ENCODE measurements around the gene MAML2. TPM values are rescaled to one million over a fixed set of nuclear protein-coding genes. Genes with fewer than 3 reads are reported as not detected.

The MAML2 gene
- total and polyA plus RNA-seq, 9 of the 15 experiments (the other 6 are each of a cell fraction or from before 2014, with no cell fraction given): 0.79 to 6.8 (median 4.8) TPM

DNA sequence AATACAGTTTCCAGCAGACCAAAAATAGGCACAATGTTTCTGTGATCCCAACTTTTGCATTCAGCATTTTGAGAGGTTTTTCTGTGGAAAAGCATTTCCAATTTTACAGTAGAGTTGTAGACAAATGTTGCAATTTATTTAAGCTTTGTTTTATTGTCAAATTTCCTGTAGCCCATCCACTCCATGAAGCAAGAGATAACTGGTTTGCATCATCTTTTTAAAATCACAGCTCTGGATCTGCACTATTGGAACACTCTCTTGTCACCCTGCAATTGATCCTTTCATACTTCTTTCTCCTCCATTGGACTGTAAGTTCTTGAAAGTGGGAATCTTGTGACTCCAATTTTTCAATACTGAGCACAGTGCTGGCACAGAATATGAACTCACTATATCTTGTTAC, 86.0 kb downstream of the MAML2 start:
- DNase-seq (ENCODE audit: extremely low read depth in 1 of 4, low spot score in 3 of 4) (no peak), ATAC-seq (no peak), FAIRE-seq (no peak)
- H3K27me3 ChIP-seq (ENCODE audit: control insufficient read depth in 2 of 2, insufficient read depth in 2 of 2, low read length in 2 of 2): no peaks in the 10 kb centered on the region
- in situ Hi-C loops (cut with MboI) (no loop called here), intact Hi-C loops (cut with micrococcal nuclease) (loop anchor here (5.0 kb wide), 2 partner anchors 45 to 65 kb away; no protein-coding TSS in a partner anchor)
- H3K4me2 ChIP-seq (ENCODE audit: insufficient read depth, low read length): no peak overlapping the region
- H3K36me3 ChIP-seq (ENCODE audit: control insufficient read depth, insufficient read depth, low read length): no peaks in the 10 kb centered on the region
- H3K79me2 ChIP-seq (ENCODE audit: control insufficient read depth, insufficient read depth, low read length): peaks cover 6% of the 10 kb centered on the region; the same call in 1 of the 3 replicates
- BruUV-seq (replicated peaks): no TSS peak
- CTCF ChIA-PET (ENCODE audit: low intra/inter-chr PET ratio): no interaction called here
- H3K27ac ChIP-seq (ENCODE audit: extremely low read depth, low read depth, low read length): peak overlapping the region; percentile 49; the same call in 2 of the 3 replicates
- no peaks in the 10 kb centered on the region for H4K20me1 ChIP-seq (replicated peaks; ENCODE audit: control insufficient read depth, insufficient read depth, low read length)
- H3K4me1 ChIP-seq (replicated peaks in 1 of 2; ENCODE audit: control insufficient read depth in 2 of 2, insufficient read depth in 2 of 2, low read length in 2 of 2): peaks cover 12 to 58% of the 10 kb centered on the region in 2 experiments
- H2AFZ ChIP-seq (ENCODE audit: low read depth, low read length): 0 out of 2 replicates have a peak overlapping the region, but pooled peaks have one; percentile 88
- no peaks in the 10 kb centered on the region for H3K9me1 ChIP-seq (ENCODE audit: control insufficient read depth, insufficient read depth, low read length)
- H3K9ac ChIP-seq (ENCODE audit: insufficient read depth in 1 of 2, low read depth in 2 of 2, low read length in 2 of 2): peak overlapping the region in 1 of 2 experiments; percentile 73; a peak in 1 of 4 replicates
- POLR2A ChIA-PET: interaction anchor here (0.6 to 1.4 kb wide), 5 partner anchors 14 to 66 kb away, joined by 3 to 4 read pairs (median 3); no protein-coding TSS in a partner anchor
- H3K4me3 ChIP-seq: no peak overlapping the region
- H3K9me3 ChIP-seq (replicated peaks; ENCODE audit: control insufficient read depth, insufficient read depth, low read depth, low read length): no peaks in the 10 kb centered on the region
- TF ChIP-seq ARID2 (IDR thresholded peaks at IDR 0.05) (no peak), DDX20 (tag; IDR thresholded peaks at IDR 0.05; ENCODE audit: low read depth) (0 out of 2 replicates have a peak, but pooled peaks have one; percentile 21), FOXM1 (IDR thresholded peaks at IDR 0.05; ENCODE audit: low read depth) (no peak), FOXM1 (CRISPR knock-in tag; IDR thresholded peaks at IDR 0.05; ENCODE audit: low read depth) (no peak), ETS2 (tag; IDR thresholded peaks at IDR 0.05; ENCODE audit: borderline replicate concordance, poor library complexity, severe bottlenecking) (no peak), BRD9 (IDR thresholded peaks at IDR 0.05; ENCODE audit: low read depth, partially characterized antibody) (peak; percentile 20), L3MBTL2 (IDR thresholded peaks at IDR 0.05) (no peak), MYNN (IDR thresholded peaks at IDR 0.05) (no peak), MYNN (CRISPR knock-in tag; IDR thresholded peaks at IDR 0.05) (no peak), ELF4 (CRISPR knock-in tag; IDR thresholded peaks at IDR 0.05) (no peak), SMC3 (conservative IDR thresholded peaks at IDR 0.05; ENCODE audit: insufficient read depth, low read depth, low read length) (no peak), ZBTB17 (CRISPR knock-in tag; IDR thresholded peaks at IDR 0.05) (no peak), SMAD4 (CRISPR knock-in tag; conservative IDR thresholded peaks at IDR 0.05) (peak; percentile 58; the same call in 1 of the 2 replicates), SMAD1 (IDR thresholded peaks at IDR 0.05; ENCODE audit: low read depth, low read length, partially characterized antibody) (no peak), SP1 (CRISPR knock-in tag; IDR thresholded peaks at IDR 0.05) (no peak)
- TF ChIP-seq, protein P1, sequence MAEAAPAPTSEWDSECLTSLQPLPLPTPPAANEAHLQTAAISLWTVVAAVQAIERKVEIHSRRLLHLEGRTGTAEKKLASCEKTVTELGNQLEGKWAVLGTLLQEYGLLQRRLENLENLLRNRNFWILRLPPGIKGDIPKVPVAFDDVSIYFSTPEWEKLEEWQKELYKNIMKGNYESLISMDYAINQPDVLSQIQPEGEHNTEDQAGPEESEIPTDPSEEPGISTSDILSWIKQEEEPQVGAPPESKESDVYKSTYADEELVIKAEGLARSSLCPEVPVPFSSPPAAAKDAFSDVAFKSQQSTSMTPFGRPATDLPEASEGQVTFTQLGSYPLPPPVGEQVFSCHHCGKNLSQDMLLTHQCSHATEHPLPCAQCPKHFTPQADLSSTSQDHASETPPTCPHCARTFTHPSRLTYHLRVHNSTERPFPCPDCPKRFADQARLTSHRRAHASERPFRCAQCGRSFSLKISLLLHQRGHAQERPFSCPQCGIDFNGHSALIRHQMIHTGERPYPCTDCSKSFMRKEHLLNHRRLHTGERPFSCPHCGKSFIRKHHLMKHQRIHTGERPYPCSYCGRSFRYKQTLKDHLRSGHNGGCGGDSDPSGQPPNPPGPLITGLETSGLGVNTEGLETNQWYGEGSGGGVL (CRISPR knock-in tag; IDR thresholded peaks at IDR 0.05): no peak
- TF ChIP-seq, protein P2, sequence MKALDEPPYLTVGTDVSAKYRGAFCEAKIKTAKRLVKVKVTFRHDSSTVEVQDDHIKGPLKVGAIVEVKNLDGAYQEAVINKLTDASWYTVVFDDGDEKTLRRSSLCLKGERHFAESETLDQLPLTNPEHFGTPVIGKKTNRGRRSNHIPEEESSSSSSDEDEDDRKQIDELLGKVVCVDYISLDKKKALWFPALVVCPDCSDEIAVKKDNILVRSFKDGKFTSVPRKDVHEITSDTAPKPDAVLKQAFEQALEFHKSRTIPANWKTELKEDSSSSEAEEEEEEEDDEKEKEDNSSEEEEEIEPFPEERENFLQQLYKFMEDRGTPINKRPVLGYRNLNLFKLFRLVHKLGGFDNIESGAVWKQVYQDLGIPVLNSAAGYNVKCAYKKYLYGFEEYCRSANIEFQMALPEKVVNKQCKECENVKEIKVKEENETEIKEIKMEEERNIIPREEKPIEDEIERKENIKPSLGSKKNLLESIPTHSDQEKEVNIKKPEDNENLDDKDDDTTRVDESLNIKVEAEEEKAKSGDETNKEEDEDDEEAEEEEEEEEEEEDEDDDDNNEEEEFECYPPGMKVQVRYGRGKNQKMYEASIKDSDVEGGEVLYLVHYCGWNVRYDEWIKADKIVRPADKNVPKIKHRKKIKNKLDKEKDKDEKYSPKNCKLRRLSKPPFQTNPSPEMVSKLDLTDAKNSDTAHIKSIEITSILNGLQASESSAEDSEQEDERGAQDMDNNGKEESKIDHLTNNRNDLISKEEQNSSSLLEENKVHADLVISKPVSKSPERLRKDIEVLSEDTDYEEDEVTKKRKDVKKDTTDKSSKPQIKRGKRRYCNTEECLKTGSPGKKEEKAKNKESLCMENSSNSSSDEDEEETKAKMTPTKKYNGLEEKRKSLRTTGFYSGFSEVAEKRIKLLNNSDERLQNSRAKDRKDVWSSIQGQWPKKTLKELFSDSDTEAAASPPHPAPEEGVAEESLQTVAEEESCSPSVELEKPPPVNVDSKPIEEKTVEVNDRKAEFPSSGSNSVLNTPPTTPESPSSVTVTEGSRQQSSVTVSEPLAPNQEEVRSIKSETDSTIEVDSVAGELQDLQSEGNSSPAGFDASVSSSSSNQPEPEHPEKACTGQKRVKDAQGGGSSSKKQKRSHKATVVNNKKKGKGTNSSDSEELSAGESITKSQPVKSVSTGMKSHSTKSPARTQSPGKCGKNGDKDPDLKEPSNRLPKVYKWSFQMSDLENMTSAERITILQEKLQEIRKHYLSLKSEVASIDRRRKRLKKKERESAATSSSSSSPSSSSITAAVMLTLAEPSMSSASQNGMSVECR (CRISPR knock-in tag; IDR thresholded peaks at IDR 0.05): no peak

All from K562 (cell line).